Measurements from ENCODE around the gene MASP1. TPM values are rescaled to one million over a fixed set of nuclear protein-coding genes. Genes with fewer than 3 reads are reported as not detected.

The MASP1 gene
- polyA plus RNA-seq, 1 donor (not counting 4 experiments of a cell fraction or from before 2014, with no cell fraction given), result not detected

GRCh38 chr3:187281191-187281714 is 10.3 kb downstream of the MASP1 start:
- peak in 1 of 3 experiments; percentile 10 for TF ChIP-seq CTCF (optimal IDR thresholded peaks at IDR 0.05 in 1 of 3, IDR thresholded peaks at IDR 0.05 in 1 of 3, conservative IDR thresholded peaks at IDR 0.05 in 1 of 3; ENCODE audit: extremely low read depth in 1 of 3, insufficient read depth in 2 of 3, low read length in 3 of 3)
- TF ChIP-seq EZH2 (IDR thresholded peaks at IDR 0.05; ENCODE audit: low read length), result no peak
- H2AFZ ChIP-seq (ENCODE audit: control insufficient read depth, low read length), result no peak overlapping the region
- no peak for FAIRE-seq
- H3K27ac ChIP-seq (ENCODE audit: control insufficient read depth, insufficient read depth, low read length), result no peak overlapping the region
- no peaks in the 10 kb centered on the region for H4K20me1 ChIP-seq (ENCODE audit: control insufficient read depth, extremely low read depth, insufficient read depth, low read length)
- no peak for DNase-seq (ENCODE audit: low read depth, low spot score)
- dilution Hi-C loops (cut with MboI; ENCODE audit: extremely low pct_ligation_motif_present, low sequenced_read_pairs), result no loop called here
- no peaks in the 10 kb centered on the region for H3K9me3 ChIP-seq (ENCODE audit: control insufficient read depth, low read depth, low read length)
- no peaks in the 10 kb centered on the region for H3K36me3 ChIP-seq (ENCODE audit: control insufficient read depth in 2 of 2, extremely low read depth in 1 of 2, insufficient read depth in 2 of 2, low read length in 2 of 2)
- H3K4me3 ChIP-seq (ENCODE audit: control insufficient read depth in 2 of 3, extremely low read depth in 1 of 3, insufficient read depth in 2 of 3, low read depth in 1 of 3, low read length in 3 of 3), result no peak overlapping the region
- no peaks in the 10 kb centered on the region for H3K4me1 ChIP-seq (ENCODE audit: control insufficient read depth, extremely low read depth, insufficient read depth, low read length)
- no peak overlapping the region for H3K9ac ChIP-seq (ENCODE audit: control insufficient read depth, extremely low read depth, insufficient read depth, low read length)
- H3K27me3 ChIP-seq (ENCODE audit: control insufficient read depth, extremely low read depth, insufficient read depth, low read length), result no peaks in the 10 kb centered on the region
- H3K9me1 ChIP-seq (ENCODE audit: control insufficient read depth, extremely low read depth, insufficient read depth, low read length), result no peaks in the 10 kb centered on the region
- no peak overlapping the region for H3K4me2 ChIP-seq (ENCODE audit: control insufficient read depth, extremely low read depth, insufficient read depth, low read depth, low read length)
- no peaks in the 10 kb centered on the region for H3K79me2 ChIP-seq (ENCODE audit: control insufficient read depth, insufficient read depth, low read length)

- H3K27ac ChIP-seq (ENCODE audit: control insufficient read depth, insufficient read depth, low read length), result no peak overlapping the region
Observed at GRCh38 chr3:187280644-187281043, 10.9 kb downstream of the MASP1 start.

More at GRCh38 chr3:187280644-187281043, 10.9 kb downstream of the MASP1 start:
- dilution Hi-C loops (cut with MboI; ENCODE audit: extremely low pct_ligation_motif_present, low sequenced_read_pairs), result no loop called here
- no peaks in the 10 kb centered on the region for H3K79me2 ChIP-seq (ENCODE audit: control insufficient read depth, insufficient read depth, low read length)
- no peaks in the 10 kb centered on the region for H3K9me1 ChIP-seq (ENCODE audit: control insufficient read depth, extremely low read depth, insufficient read depth, low read length)
- no peak for FAIRE-seq
- no peaks in the 10 kb centered on the region for H3K36me3 ChIP-seq (ENCODE audit: control insufficient read depth in 2 of 2, extremely low read depth in 1 of 2, insufficient read depth in 2 of 2, low read length in 2 of 2)
- no peaks in the 10 kb centered on the region for H3K9me3 ChIP-seq (ENCODE audit: control insufficient read depth, low read depth, low read length)
- no peak overlapping the region for H3K4me3 ChIP-seq (ENCODE audit: control insufficient read depth in 2 of 3, extremely low read depth in 1 of 3, insufficient read depth in 2 of 3, low read depth in 1 of 3, low read length in 3 of 3)
- H3K9ac ChIP-seq (ENCODE audit: control insufficient read depth, extremely low read depth, insufficient read depth, low read length), result no peak overlapping the region
- H3K4me1 ChIP-seq (ENCODE audit: control insufficient read depth, extremely low read depth, insufficient read depth, low read length), result no peaks in the 10 kb centered on the region
- H3K27me3 ChIP-seq (ENCODE audit: control insufficient read depth, extremely low read depth, insufficient read depth, low read length), result no peaks in the 10 kb centered on the region
- no peak overlapping the region for H2AFZ ChIP-seq (ENCODE audit: control insufficient read depth, low read length)
- no peak overlapping the region for H3K4me2 ChIP-seq (ENCODE audit: control insufficient read depth, extremely low read depth, insufficient read depth, low read depth, low read length)
- TF ChIP-seq CTCF (optimal IDR thresholded peaks at IDR 0.05 in 1 of 3, IDR thresholded peaks at IDR 0.05 in 1 of 3, conservative IDR thresholded peaks at IDR 0.05 in 1 of 3; ENCODE audit: extremely low read depth in 1 of 3, insufficient read depth in 2 of 3, low read length in 3 of 3) (no peak), EZH2 (IDR thresholded peaks at IDR 0.05; ENCODE audit: low read length) (no peak)
- DNase-seq (ENCODE audit: low read depth, low spot score), result no peak
- no peaks in the 10 kb centered on the region for H4K20me1 ChIP-seq (ENCODE audit: control insufficient read depth, extremely low read depth, insufficient read depth, low read length)
